ENCODE data around the gene TBC1D10A.
A peak's percentile ranks its signal among the peaks of the same experiment; 100 is the strongest.

Gene TBC1D10A

DNA sequence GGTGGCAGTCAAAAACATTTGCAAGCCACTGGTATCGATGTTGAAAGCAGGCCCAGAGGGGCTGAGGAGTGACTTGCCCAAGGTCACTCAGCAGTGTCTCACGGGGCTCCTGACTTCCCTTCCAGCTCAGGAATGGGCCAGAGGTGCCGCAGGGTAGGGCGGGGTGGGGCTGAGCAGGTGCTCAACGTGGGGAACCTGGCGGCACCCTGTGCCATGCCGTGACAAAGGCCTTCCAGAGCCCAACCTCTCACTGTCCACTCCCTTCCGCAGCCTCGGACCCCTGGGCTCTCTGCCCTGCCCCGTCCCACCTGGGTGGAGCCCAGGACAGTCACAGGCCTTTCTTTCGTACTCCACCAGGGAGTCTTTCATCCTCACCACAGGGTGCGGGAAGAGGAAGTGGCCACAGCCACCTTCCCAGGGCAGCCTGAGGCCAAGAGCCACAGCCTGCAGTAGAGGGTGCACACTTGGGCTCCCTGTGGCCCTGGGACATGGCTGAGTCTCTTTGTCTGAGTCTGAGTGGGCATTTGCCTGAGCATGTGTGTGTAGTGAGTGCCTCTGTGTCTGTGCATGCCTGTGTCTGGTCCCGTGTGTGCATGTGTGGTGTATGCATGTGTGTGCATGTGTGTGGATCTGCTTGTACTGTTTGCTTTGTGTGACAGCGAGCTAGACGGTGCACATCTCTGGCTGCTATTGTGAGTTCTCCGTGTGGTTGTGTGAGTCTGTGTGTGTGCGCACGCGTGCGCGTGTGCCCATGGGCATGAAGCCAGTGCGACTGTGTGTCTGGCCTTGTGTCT, 74.1 kb downstream of the TBC1D10A start (continued):
- TF ChIP-seq, protein P1, sequence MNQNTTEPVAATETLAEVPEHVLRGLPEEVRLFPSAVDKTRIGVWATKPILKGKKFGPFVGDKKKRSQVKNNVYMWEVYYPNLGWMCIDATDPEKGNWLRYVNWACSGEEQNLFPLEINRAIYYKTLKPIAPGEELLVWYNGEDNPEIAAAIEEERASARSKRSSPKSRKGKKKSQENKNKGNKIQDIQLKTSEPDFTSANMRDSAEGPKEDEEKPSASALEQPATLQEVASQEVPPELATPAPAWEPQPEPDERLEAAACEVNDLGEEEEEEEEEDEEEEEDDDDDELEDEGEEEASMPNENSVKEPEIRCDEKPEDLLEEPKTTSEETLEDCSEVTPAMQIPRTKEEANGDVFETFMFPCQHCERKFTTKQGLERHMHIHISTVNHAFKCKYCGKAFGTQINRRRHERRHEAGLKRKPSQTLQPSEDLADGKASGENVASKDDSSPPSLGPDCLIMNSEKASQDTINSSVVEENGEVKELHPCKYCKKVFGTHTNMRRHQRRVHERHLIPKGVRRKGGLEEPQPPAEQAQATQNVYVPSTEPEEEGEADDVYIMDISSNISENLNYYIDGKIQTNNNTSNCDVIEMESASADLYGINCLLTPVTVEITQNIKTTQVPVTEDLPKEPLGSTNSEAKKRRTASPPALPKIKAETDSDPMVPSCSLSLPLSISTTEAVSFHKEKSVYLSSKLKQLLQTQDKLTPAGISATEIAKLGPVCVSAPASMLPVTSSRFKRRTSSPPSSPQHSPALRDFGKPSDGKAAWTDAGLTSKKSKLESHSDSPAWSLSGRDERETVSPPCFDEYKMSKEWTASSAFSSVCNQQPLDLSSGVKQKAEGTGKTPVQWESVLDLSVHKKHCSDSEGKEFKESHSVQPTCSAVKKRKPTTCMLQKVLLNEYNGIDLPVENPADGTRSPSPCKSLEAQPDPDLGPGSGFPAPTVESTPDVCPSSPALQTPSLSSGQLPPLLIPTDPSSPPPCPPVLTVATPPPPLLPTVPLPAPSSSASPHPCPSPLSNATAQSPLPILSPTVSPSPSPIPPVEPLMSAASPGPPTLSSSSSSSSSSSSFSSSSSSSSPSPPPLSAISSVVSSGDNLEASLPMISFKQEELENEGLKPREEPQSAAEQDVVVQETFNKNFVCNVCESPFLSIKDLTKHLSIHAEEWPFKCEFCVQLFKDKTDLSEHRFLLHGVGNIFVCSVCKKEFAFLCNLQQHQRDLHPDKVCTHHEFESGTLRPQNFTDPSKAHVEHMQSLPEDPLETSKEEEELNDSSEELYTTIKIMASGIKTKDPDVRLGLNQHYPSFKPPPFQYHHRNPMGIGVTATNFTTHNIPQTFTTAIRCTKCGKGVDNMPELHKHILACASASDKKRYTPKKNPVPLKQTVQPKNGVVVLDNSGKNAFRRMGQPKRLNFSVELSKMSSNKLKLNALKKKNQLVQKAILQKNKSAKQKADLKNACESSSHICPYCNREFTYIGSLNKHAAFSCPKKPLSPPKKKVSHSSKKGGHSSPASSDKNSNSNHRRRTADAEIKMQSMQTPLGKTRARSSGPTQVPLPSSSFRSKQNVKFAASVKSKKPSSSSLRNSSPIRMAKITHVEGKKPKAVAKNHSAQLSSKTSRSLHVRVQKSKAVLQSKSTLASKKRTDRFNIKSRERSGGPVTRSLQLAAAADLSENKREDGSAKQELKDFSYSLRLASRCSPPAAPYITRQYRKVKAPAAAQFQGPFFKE (tag by site-specific recombination; IDR thresholded peaks at IDR 0.05; ENCODE audit: borderline replicate concordance), result 0 out of 2 replicates have a peak, but pooled peaks have one; percentile 35
- TF ChIP-seq ZBTB20 (tag by site-specific recombination; IDR thresholded peaks at IDR 0.05), result peak; percentile 77
- TF ChIP-seq ZNF169 (tag by site-specific recombination; IDR thresholded peaks at IDR 0.05), result no peak
- TF ChIP-seq ZBTB7A (tag by site-specific recombination; IDR thresholded peaks at IDR 0.05; ENCODE audit: low read depth), result no peak

DNA sequence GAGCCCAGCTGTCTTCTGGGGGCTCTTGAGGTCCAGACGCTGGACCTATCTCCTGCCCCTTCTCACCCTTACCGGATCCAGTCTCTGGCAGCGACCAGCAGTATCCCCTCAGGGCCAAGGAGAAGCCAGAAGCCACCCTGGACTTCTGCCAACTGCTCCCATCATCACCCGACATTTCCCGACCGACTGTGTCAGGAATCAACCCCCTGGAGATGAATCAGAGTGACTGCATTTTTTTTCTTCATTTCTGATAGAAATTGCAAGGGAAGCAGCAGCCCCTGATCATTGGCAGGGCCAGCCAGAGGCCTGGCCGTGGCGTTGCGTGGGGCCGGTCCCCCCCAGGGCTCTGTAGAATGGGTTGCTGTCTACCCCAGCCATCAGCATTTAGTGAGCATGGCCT, 75.0 kb downstream of the TBC1D10A start:
- ChIA-PET POLR2A (interaction anchor here (0.6 kb wide), 1 partner anchor 172 kb away, joined by 4 read pairs; no protein-coding TSS in a partner anchor), CTCF (interaction anchor here (0.6 to 3.1 kb wide), 6 partner anchors 37 to 668 kb away, joined by 3 to 16 read pairs (median 4); no protein-coding TSS in a partner anchor)
- Histone ChIP-seq H3K36me3 (ENCODE audit: control insufficient read depth in 2 of 2, insufficient read depth in 1 of 2, low read length in 2 of 2) (no peaks in the 10 kb centered on the region), H3K27ac (ENCODE audit: extremely low read depth, low read depth, low read length) (no peak overlapping the region), H3K9me3 (ENCODE audit: control insufficient read depth, insufficient read depth, low read depth, low read length) (no peaks in the 10 kb centered on the region), H3K4me3 (ENCODE audit: low read depth, low read length) (no peak overlapping the region), H3K4me1 (ENCODE audit: control insufficient read depth, insufficient read depth, low read length) (no peaks in the 10 kb centered on the region; the same call in 1 of the 2 replicates)
- TF ChIP-seq SCRT1 (tag by site-specific recombination; IDR thresholded peaks at IDR 0.05; ENCODE audit: borderline replicate concordance), result no peak
- no peak for TF ChIP-seq ZNF707 (tag by site-specific recombination; IDR thresholded peaks at IDR 0.05)
- TF ChIP-seq MEIS1 (CRISPR knock-in tag; IDR thresholded peaks at IDR 0.05; ENCODE audit: borderline replicate concordance), result no peak
- no peak for TF ChIP-seq ZNF830 (tag by site-specific recombination; IDR thresholded peaks at IDR 0.05; ENCODE audit: low read depth)
- no peak for TF ChIP-seq ZNF132 (tag by site-specific recombination; IDR thresholded peaks at IDR 0.05; ENCODE audit: borderline replicate concordance)
- no peak for TF ChIP-seq SETDB1 (IDR thresholded peaks at IDR 0.05; ENCODE audit: insufficient read length, low read length)
- TF ChIP-seq ZNF776 (tag by site-specific recombination; IDR thresholded peaks at IDR 0.05; ENCODE audit: borderline replicate concordance), result no peak
- TF ChIP-seq GLIS2 (tag by site-specific recombination; IDR thresholded peaks at IDR 0.05), result peak; percentile 14; the same call in 1 of the 2 replicates
- TF ChIP-seq ZNF366 (tag by site-specific recombination; conservative IDR thresholded peaks at IDR 0.05), result no peak
- TF ChIP-seq WT1 (tag by site-specific recombination; IDR thresholded peaks at IDR 0.05), result no peak
- TF ChIP-seq, protein P2, sequence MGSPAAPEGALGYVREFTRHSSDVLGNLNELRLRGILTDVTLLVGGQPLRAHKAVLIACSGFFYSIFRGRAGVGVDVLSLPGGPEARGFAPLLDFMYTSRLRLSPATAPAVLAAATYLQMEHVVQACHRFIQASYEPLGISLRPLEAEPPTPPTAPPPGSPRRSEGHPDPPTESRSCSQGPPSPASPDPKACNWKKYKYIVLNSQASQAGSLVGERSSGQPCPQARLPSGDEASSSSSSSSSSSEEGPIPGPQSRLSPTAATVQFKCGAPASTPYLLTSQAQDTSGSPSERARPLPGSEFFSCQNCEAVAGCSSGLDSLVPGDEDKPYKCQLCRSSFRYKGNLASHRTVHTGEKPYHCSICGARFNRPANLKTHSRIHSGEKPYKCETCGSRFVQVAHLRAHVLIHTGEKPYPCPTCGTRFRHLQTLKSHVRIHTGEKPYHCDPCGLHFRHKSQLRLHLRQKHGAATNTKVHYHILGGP (tag by site-specific recombination; IDR thresholded peaks at IDR 0.05), result no peak
- peak; percentile 38; the same call in 1 of the 2 replicates for TF ChIP-seq OSR2 (tag by site-specific recombination; IDR thresholded peaks at IDR 0.05)
- TF ChIP-seq ZNF239 (tag by site-specific recombination; IDR thresholded peaks at IDR 0.05), result no peak
- TF ChIP-seq, protein P3, sequence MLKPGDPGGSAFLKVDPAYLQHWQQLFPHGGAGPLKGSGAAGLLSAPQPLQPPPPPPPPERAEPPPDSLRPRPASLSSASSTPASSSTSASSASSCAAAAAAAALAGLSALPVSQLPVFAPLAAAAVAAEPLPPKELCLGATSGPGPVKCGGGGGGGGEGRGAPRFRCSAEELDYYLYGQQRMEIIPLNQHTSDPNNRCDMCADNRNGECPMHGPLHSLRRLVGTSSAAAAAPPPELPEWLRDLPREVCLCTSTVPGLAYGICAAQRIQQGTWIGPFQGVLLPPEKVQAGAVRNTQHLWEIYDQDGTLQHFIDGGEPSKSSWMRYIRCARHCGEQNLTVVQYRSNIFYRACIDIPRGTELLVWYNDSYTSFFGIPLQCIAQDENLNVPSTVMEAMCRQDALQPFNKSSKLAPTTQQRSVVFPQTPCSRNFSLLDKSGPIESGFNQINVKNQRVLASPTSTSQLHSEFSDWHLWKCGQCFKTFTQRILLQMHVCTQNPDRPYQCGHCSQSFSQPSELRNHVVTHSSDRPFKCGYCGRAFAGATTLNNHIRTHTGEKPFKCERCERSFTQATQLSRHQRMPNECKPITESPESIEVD (tag by site-specific recombination; IDR thresholded peaks at IDR 0.05), result no peak
- TF ChIP-seq KLF9 (tag by site-specific recombination; IDR thresholded peaks at IDR 0.05; ENCODE audit: low read depth), result no peak
- TF ChIP-seq GLIS1 (tag by site-specific recombination; IDR thresholded peaks at IDR 0.05), result peak; percentile 56
- no peak for TF ChIP-seq EGR2 (tag by site-specific recombination; IDR thresholded peaks at IDR 0.05; ENCODE audit: low read depth)
- no peak for TF ChIP-seq ZNF23 (tag by site-specific recombination; IDR thresholded peaks at IDR 0.05; ENCODE audit: borderline replicate concordance)
